ENCODE measurements around the gene TMEM92.
A peak's percentile ranks its signal among the peaks of the same experiment; 100 is the strongest.

The TMEM92 gene

GRCh38 chr17:50262001-50262794, 12.1 kb upstream of the TMEM92 start:
- H3K27ac ChIP-seq (ENCODE audit: low read depth in 2 of 2, low read length in 2 of 2): no peak overlapping the region
- H3K9ac ChIP-seq (ENCODE audit: low read depth in 1 of 2, low read length in 2 of 2): no peak overlapping the region
- H3K36me3 ChIP-seq (ENCODE audit: control insufficient read depth in 2 of 2, insufficient read depth in 2 of 2, low read length in 2 of 2): no peaks in the 10 kb centered on the region
- peaks cover 3 to 4% of the 10 kb centered on the region in 2 donors for H3K4me1 ChIP-seq (ENCODE audit: control insufficient read depth in 2 of 2, insufficient read depth in 2 of 2, low read length in 2 of 2)
- no peak overlapping the region for H3K4me3 ChIP-seq (ENCODE audit: low read length in 2 of 2)
- H3K9me3 ChIP-seq (ENCODE audit: control insufficient read depth in 2 of 2, low read length in 2 of 2): no peaks in the 10 kb centered on the region
- H3K27me3 ChIP-seq (ENCODE audit: control insufficient read depth in 2 of 2, insufficient read depth in 2 of 2, low read length in 2 of 2): no peaks in the 10 kb centered on the region

GRCh38 chr17:50263331-50264262, 10.7 kb upstream of the TMEM92 start:
- Histone ChIP-seq H3K4me3 (ENCODE audit: low read length in 2 of 2) (no peak overlapping the region), H3K9me3 (ENCODE audit: control insufficient read depth in 2 of 2, low read length in 2 of 2) (no peaks in the 10 kb centered on the region), H3K36me3 (ENCODE audit: control insufficient read depth in 2 of 2, insufficient read depth in 2 of 2, low read length in 2 of 2) (no peaks in the 10 kb centered on the region), H3K27me3 (ENCODE audit: control insufficient read depth in 2 of 2, insufficient read depth in 2 of 2, low read length in 2 of 2) (no peaks in the 10 kb centered on the region), H3K4me1 (ENCODE audit: control insufficient read depth in 2 of 2, insufficient read depth in 2 of 2, low read length in 2 of 2) (peaks cover 3 to 4% of the 10 kb centered on the region in 2 donors), H3K27ac (ENCODE audit: low read depth in 2 of 2, low read length in 2 of 2) (no peak overlapping the region), H3K9ac (ENCODE audit: low read depth in 1 of 2, low read length in 2 of 2) (no peak overlapping the region)

GRCh38 chr17:50264263-50265113, 9.8 kb upstream of the TMEM92 start:
- H3K36me3 ChIP-seq (ENCODE audit: control insufficient read depth in 2 of 2, insufficient read depth in 2 of 2, low read length in 2 of 2): no peaks in the 10 kb centered on the region
- H3K27me3 ChIP-seq (ENCODE audit: control insufficient read depth in 2 of 2, insufficient read depth in 2 of 2, low read length in 2 of 2): no peaks in the 10 kb centered on the region
- H3K4me1 ChIP-seq (ENCODE audit: control insufficient read depth in 2 of 2, insufficient read depth in 2 of 2, low read length in 2 of 2): peaks cover 3 to 6% of the 10 kb centered on the region in 2 donors
- H3K27ac ChIP-seq (ENCODE audit: low read depth in 2 of 2, low read length in 2 of 2): no peak overlapping the region
- H3K4me3 ChIP-seq (ENCODE audit: low read length in 2 of 2): no peak overlapping the region
- H3K9me3 ChIP-seq (ENCODE audit: control insufficient read depth in 2 of 2, low read length in 2 of 2): no peaks in the 10 kb centered on the region
- no peak overlapping the region for H3K9ac ChIP-seq (ENCODE audit: low read depth in 1 of 2, low read length in 2 of 2)

GRCh38 chr17:50265212-50265611, 9.1 kb upstream of the TMEM92 start:
- peaks cover 3 to 6% of the 10 kb centered on the region in 2 donors for H3K4me1 ChIP-seq (ENCODE audit: control insufficient read depth in 2 of 2, insufficient read depth in 2 of 2, low read length in 2 of 2)
- H3K36me3 ChIP-seq (ENCODE audit: control insufficient read depth in 2 of 2, insufficient read depth in 2 of 2, low read length in 2 of 2): no peaks in the 10 kb centered on the region
- H3K4me3 ChIP-seq (ENCODE audit: low read length in 2 of 2): no peak overlapping the region
- no peaks in the 10 kb centered on the region for H3K9me3 ChIP-seq (ENCODE audit: control insufficient read depth in 2 of 2, low read length in 2 of 2)
- H3K27me3 ChIP-seq (ENCODE audit: control insufficient read depth in 2 of 2, insufficient read depth in 2 of 2, low read length in 2 of 2): no peaks in the 10 kb centered on the region
- no peak overlapping the region for H3K9ac ChIP-seq (ENCODE audit: low read depth in 1 of 2, low read length in 2 of 2)
- H3K27ac ChIP-seq (ENCODE audit: low read depth in 2 of 2, low read length in 2 of 2): no peak overlapping the region

GRCh38 chr17:50265690-50266315, 8.5 kb upstream of the TMEM92 start:
- Histone ChIP-seq H3K4me3 (ENCODE audit: low read length in 2 of 2) (no peak overlapping the region), H3K9me3 (ENCODE audit: control insufficient read depth in 2 of 2, low read length in 2 of 2) (no peaks in the 10 kb centered on the region), H3K4me1 (ENCODE audit: control insufficient read depth in 2 of 2, insufficient read depth in 2 of 2, low read length in 2 of 2) (peaks cover 3 to 6% of the 10 kb centered on the region in 2 donors), H3K36me3 (ENCODE audit: control insufficient read depth in 2 of 2, insufficient read depth in 2 of 2, low read length in 2 of 2) (no peaks in the 10 kb centered on the region), H3K9ac (ENCODE audit: low read depth in 1 of 2, low read length in 2 of 2) (no peak overlapping the region), H3K27ac (ENCODE audit: low read depth in 2 of 2, low read length in 2 of 2) (no peak overlapping the region), H3K27me3 (ENCODE audit: control insufficient read depth in 2 of 2, insufficient read depth in 2 of 2, low read length in 2 of 2) (no peaks in the 10 kb centered on the region)

- no peaks in the 10 kb centered on the region for H3K9me3 ChIP-seq (ENCODE audit: control insufficient read depth in 2 of 2, low read length in 2 of 2)
- H3K4me1 ChIP-seq (ENCODE audit: control insufficient read depth in 2 of 2, insufficient read depth in 2 of 2, low read length in 2 of 2): peaks cover 3 to 6% of the 10 kb centered on the region in 2 donors
- no peak overlapping the region for H3K4me3 ChIP-seq (ENCODE audit: low read length in 2 of 2)
- peak overlapping the region in 1 of 2 donors; percentile 23 for H3K27ac ChIP-seq (ENCODE audit: low read depth in 2 of 2, low read length in 2 of 2)
- no peaks in the 10 kb centered on the region for H3K36me3 ChIP-seq (ENCODE audit: control insufficient read depth in 2 of 2, insufficient read depth in 2 of 2, low read length in 2 of 2)
- peak overlapping the region in 1 of 2 donors; percentile 6 for H3K9ac ChIP-seq (ENCODE audit: low read depth in 1 of 2, low read length in 2 of 2)
- no peaks in the 10 kb centered on the region for H3K27me3 ChIP-seq (ENCODE audit: control insufficient read depth in 2 of 2, insufficient read depth in 2 of 2, low read length in 2 of 2)
Measured at GRCh38 chr17:50266384-50267073, 7.7 kb upstream of the TMEM92 start.

GRCh38 chr17:50267074-50267841, 7.0 kb upstream of the TMEM92 start:
- no peaks in the 10 kb centered on the region for H3K36me3 ChIP-seq (ENCODE audit: control insufficient read depth in 2 of 2, insufficient read depth in 2 of 2, low read length in 2 of 2)
- H3K9ac ChIP-seq (ENCODE audit: low read depth in 1 of 2, low read length in 2 of 2): no peak overlapping the region
- no peaks in the 10 kb centered on the region for H3K9me3 ChIP-seq (ENCODE audit: control insufficient read depth in 2 of 2, low read length in 2 of 2)
- peaks cover 3 to 6% of the 10 kb centered on the region in 2 donors for H3K4me1 ChIP-seq (ENCODE audit: control insufficient read depth in 2 of 2, insufficient read depth in 2 of 2, low read length in 2 of 2)
- no peaks in the 10 kb centered on the region for H3K27me3 ChIP-seq (ENCODE audit: control insufficient read depth in 2 of 2, insufficient read depth in 2 of 2, low read length in 2 of 2)
- H3K4me3 ChIP-seq (ENCODE audit: low read length in 2 of 2): no peak overlapping the region
- H3K27ac ChIP-seq (ENCODE audit: low read depth in 2 of 2, low read length in 2 of 2): peak overlapping the region in 1 of 2 donors; percentile 23

GRCh38 chr17:50268026-50268425, 6.2 kb upstream of the TMEM92 start:
- H3K27me3 ChIP-seq (ENCODE audit: control insufficient read depth in 2 of 2, insufficient read depth in 2 of 2, low read length in 2 of 2): no peaks in the 10 kb centered on the region
- H3K9ac ChIP-seq (ENCODE audit: low read depth in 1 of 2, low read length in 2 of 2): no peak overlapping the region
- H3K4me3 ChIP-seq (ENCODE audit: low read length in 2 of 2): no peak overlapping the region
- H3K4me1 ChIP-seq (ENCODE audit: control insufficient read depth in 2 of 2, insufficient read depth in 2 of 2, low read length in 2 of 2): peaks cover 6 to 9% of the 10 kb centered on the region in 2 donors
- no peak overlapping the region for H3K27ac ChIP-seq (ENCODE audit: low read depth in 2 of 2, low read length in 2 of 2)
- no peaks in the 10 kb centered on the region for H3K9me3 ChIP-seq (ENCODE audit: control insufficient read depth in 2 of 2, low read length in 2 of 2)
- H3K36me3 ChIP-seq (ENCODE audit: control insufficient read depth in 2 of 2, insufficient read depth in 2 of 2, low read length in 2 of 2): no peaks in the 10 kb centered on the region
